Activated CD4-positive, alpha-beta T cell treated with anti-CD3 and anti-CD28 coated beads, Interleukin-2, amount 10 ng/mL, durations not matched to agents 7 days and 5 days (primary cell): Measurements from ENCODE around the gene OVOL3. TPM values are rescaled to one million over a fixed set of nuclear protein-coding genes. Genes with fewer than 3 reads are reported as not detected.
A peak's percentile ranks its signal among the peaks of the same experiment; 100 is the strongest.

Experiments used
- CTCF ChIA-PET: fragments of 350-600 bp; sonication (Branson Sonifier 250); formaldehyde crosslinking; loops from one replicate; lab custom pipeline; 2021; ENCODE audit warnings: antibody characterized with exemption; lab: Charles Lee
- POLR2A ChIA-PET: fragments of 350-600 bp; sonication (Branson Sonifier 250); formaldehyde crosslinking; loops from one replicate; lab custom pipeline; 2021; ENCODE audit warnings: antibody characterized with exemption; lab: Charles Lee
- DNase-seq: peaks from one replicate; pipeline ENCODE4 v3.0.0-alpha.2; 2020
- H3K27ac Mint-ChIP-seq: one replicate; pipeline ENCODE4 v1.8.0; 2021; ENCODE audit warnings: mild to moderate bottlenecking, moderate library complexity, mixed read lengths
- H3K27me3 Mint-ChIP-seq: one replicate; pipeline ENCODE4 v1.8.0; 2021; ENCODE audit warnings: mixed read lengths
- H3K36me3 Mint-ChIP-seq: one replicate; pipeline ENCODE4 v1.8.0; 2021; ENCODE audit warnings: low read depth, mixed read lengths
- H3K4me1 Mint-ChIP-seq: one replicate; pipeline ENCODE4 v1.8.0; 2021; ENCODE audit warnings: mixed read lengths
- H3K4me3 Mint-ChIP-seq: one replicate; pipeline ENCODE4 v1.8.0; 2021; ENCODE audit warnings: mild to moderate bottlenecking, moderate library complexity, mixed read lengths
- H3K9me3 Mint-ChIP-seq: one replicate; pipeline ENCODE4 v1.8.0; 2021; ENCODE audit warnings: mixed read lengths
- total RNA-seq, 2 experiments: library from RNA; stranded (reverse); gene quantifications; one replicate each; pipeline ENCODE4 v1.2.3, GENCODE V29; 2021

The OVOL3 gene
- total RNA-seq, 2 experiments from 2014 or later, result not detected

DNA sequence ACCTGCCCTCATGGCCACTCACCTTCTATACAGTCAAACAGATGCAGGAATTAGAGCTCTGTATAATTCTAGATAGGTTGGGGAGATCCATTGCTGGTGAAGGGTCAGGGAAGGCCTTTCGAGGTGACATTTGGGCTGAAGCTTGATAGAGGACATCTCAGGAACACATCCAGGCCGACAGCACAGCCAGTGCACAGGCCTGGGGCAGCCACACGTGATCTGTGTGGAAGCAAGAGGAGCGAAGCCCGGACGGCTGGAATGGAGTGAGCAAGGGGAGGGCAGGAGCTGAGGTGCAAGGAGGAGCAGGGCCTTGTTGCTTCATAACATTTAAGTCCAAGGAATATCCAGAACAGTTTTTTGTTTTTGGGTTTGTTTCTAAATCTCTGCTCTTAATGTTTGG is 4.5 kb upstream of the OVOL3 start:
- Mint-ChIP-seq H3K9me3 (no peaks in the 10 kb centered on the region), H3K27ac (peak overlapping the region; percentile 39), H3K27me3 (no peaks in the 10 kb centered on the region), H3K4me3 (no peak overlapping the region), H3K36me3 (peaks cover 23% of the 10 kb centered on the region), H3K4me1 (no peaks in the 10 kb centered on the region)
- CTCF ChIA-PET, result interaction anchor here (0.7 to 1.1 kb wide), 3 partner anchors 26 to 1631 kb away, joined by 3 read pairs; no protein-coding TSS in a partner anchor
- POLR2A ChIA-PET, result no interaction called here
- DNase-seq, result no peak

DNA sequence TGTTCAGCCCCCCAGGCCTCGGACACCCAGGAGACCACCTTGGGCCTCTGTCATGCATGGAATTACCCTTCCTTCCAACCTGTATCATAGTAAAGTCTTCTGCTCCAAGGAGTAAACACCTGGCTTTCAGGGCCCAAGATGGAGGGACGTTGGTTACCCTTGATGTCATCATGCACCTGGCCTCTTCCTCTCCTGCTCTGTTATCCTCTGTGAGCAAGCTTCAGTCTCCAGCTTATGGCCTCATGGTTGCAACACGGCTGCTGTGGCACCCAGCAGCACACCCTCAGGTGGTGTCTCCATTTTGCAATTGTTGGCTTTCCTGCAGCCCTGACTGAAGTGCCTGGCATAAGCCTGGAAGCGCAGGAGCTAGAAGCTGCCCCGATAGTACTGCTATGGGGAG is 4.0 kb upstream of the OVOL3 start:
- ChIA-PET CTCF (interaction anchor here (1.4 to 1.6 kb wide), 2 partner anchors 19 to 21 kb away, joined by 3 to 6 read pairs; no protein-coding TSS in a partner anchor), POLR2A (no interaction called here)
- Mint-ChIP-seq H3K9me3 (no peaks in the 10 kb centered on the region), H3K4me3 (no peak overlapping the region), H3K27ac (peak overlapping the region; percentile 27), H3K27me3 (no peaks in the 10 kb centered on the region), H3K4me1 (no peaks in the 10 kb centered on the region), H3K36me3 (peaks cover 23% of the 10 kb centered on the region)
- no peak for DNase-seq

DNA sequence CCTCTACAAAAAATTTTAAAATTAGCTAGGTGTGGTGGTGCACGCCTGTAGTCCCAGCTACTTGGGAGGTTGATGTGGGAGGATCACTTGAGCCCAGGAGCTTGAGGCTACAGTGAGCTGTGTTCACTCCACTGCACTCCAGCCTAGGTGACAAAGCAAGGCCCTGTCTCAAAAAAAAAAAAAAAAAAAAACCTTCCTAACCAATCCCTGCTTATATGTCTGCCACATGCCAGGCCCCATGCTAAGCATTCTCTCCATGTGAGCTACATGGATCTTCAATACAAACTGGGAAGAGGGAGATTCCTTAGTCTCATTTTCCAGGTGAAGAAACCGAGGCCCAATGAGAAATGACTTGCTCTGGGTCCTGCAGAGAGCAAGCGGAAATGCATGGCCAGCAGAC is 2.3 kb upstream of the OVOL3 start:
- no peak overlapping the region for H3K4me3 Mint-ChIP-seq
- ChIA-PET CTCF (interaction anchor here (0.6 to 1.6 kb wide), 3 partner anchors 19 to 692 kb away, joined by 3 to 6 read pairs (median 4); no protein-coding TSS in a partner anchor), POLR2A (no interaction called here)
- peaks cover 16% of the 10 kb centered on the region for H3K36me3 Mint-ChIP-seq
- H3K27ac Mint-ChIP-seq, result no peak overlapping the region
- H3K27me3 Mint-ChIP-seq, result no peaks in the 10 kb centered on the region
- no peak for DNase-seq
- peaks cover 8% of the 10 kb centered on the region for H3K4me1 Mint-ChIP-seq
- H3K9me3 Mint-ChIP-seq, result no peaks in the 10 kb centered on the region

DNA sequence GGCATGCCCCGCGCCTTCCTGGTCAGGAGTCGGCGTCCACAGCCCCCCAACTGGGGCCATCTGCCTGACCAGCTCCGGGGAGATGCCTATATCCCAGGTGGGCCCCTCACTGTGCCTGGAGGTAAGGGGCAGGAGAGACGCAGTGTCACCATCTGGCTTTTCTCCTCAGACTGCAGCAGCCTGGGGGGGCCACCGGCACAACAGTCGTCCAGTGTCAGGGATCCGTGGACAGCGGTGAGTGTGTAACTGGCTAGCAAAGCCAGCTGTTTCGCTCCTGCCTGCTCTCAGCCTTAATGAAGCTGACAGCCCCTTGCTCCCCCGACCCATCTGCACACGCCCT is 227 bp downstream of the OVOL3 start:
- Mint-ChIP-seq H3K27me3 (no peaks in the 10 kb centered on the region), H3K4me3 (no peak overlapping the region), H3K4me1 (peaks cover 22% of the 10 kb centered on the region), H3K36me3 (peaks cover 16% of the 10 kb centered on the region), H3K9me3 (no peaks in the 10 kb centered on the region), H3K27ac (no peak overlapping the region)
- ChIA-PET POLR2A (no interaction called here), CTCF (no interaction called here)
- DNase-seq, result no peak

DNA sequence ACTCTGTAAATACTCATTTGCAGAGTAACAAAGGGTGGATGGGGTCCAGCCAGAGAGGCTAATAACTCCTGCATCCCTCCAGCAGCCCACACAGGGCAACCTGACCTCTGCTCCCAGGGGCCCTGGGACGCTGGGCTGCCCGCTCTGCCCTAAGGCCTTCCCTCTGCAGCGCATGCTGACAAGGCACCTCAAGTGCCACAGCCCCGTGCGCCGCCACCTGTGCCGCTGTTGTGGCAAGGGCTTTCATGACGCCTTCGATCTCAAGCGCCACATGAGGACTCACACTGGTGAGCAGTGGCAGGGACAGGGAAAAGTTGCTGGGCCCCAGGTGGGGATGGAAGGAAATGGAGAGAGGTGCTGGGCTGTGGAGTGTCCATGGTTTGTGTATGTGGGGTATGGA is 1.7 kb downstream of the OVOL3 start:
- H3K27me3 Mint-ChIP-seq, result no peaks in the 10 kb centered on the region
- peak overlapping the region; percentile 98 for H3K4me3 Mint-ChIP-seq
- peaks cover 21% of the 10 kb centered on the region for H3K36me3 Mint-ChIP-seq
- ChIA-PET CTCF (interaction anchor here (7.3 kb wide), 1 partner anchor 14 kb away, joined by 47 read pairs; no protein-coding TSS in a partner anchor), POLR2A (no interaction called here)
- no peak for DNase-seq
- H3K9me3 Mint-ChIP-seq, result no peaks in the 10 kb centered on the region
- H3K4me1 Mint-ChIP-seq, result peaks cover 36% of the 10 kb centered on the region
- no peak overlapping the region for H3K27ac Mint-ChIP-seq

DNA sequence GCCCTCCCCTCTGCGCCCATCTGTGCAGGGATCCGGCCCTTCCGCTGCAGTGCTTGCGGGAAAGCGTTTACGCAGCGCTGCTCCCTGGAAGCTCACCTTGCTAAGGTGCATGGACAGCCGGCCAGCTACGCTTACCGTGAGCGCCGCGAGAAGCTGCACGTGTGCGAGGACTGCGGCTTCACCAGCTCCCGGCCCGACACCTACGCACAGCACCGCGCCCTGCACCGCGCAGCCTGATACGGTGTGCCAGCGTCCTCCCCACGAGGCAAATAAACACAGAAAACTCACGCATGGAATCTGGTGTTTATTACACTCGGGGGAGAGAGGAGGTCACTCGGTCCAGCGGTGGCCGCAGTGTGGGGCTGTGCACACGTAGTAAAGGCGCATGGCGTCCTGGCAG is 2.5 kb downstream of the OVOL3 start:
- Mint-ChIP-seq H3K9me3 (no peaks in the 10 kb centered on the region), H3K4me3 (peak overlapping the region; percentile 98), H3K36me3 (peaks cover 25% of the 10 kb centered on the region), H3K4me1 (peaks cover 39% of the 10 kb centered on the region), H3K27ac (no peak overlapping the region), H3K27me3 (no peaks in the 10 kb centered on the region)
- ChIA-PET POLR2A (no interaction called here), CTCF (interaction anchor here (7.3 kb wide), 1 partner anchor 13 kb away, joined by 47 read pairs; no protein-coding TSS in a partner anchor)
- no peak for DNase-seq

DNA sequence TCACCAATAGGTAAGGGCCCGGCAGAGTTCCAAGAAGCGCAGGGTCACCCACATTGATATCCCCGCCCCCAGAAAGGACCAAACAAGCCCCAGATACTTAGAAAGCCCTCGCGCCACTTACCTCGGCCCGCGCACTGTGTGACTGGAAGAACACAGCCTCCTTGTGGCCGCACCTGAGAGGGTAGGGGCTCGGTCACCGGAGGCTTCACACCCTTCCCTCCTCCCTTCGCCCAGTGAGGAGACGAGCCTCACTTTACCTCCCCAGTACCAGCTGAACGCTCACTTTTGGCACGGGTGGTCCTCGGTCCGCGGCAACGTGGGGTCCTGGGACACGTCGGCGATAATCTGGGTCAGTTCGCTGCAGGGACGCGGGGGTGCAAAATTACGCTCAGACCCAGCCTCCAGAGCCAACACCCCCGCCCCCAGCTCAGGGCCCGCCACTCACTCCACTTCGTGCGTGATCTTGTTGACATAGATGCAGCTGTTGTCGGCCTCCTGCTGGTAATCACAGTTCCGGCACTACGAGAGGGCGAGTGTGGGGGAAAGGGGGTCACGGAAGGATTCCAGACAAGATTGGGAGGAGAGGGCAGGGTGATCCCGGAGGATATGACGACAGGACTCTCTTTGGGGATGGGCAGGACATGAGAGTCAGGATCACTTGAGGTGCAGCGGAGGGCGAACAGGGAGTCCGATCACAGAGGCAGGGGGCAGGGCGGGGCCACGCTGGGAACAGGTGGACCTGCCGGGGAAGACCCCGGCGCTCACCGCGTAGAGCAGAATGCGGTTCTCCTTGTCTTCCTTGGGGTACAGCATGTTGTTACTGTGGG is 3.2 kb downstream of the OVOL3 start:
- Mint-ChIP-seq H3K27ac (peak overlapping the region; percentile 95), H3K9me3 (no peaks in the 10 kb centered on the region), H3K36me3 (peaks cover 28% of the 10 kb centered on the region), H3K27me3 (no peaks in the 10 kb centered on the region), H3K4me1 (peaks cover 39% of the 10 kb centered on the region), H3K4me3 (peak overlapping the region; percentile 98)
- CTCF ChIA-PET, result interaction anchor here (1.6 to 7.3 kb wide), 2 partner anchors 10 to 13 kb away, joined by 9 to 47 read pairs; no protein-coding TSS in a partner anchor
- DNase-seq, result peak; percentile 41
- POLR2A ChIA-PET, result interaction anchor here (1.0 kb wide), 1 partner anchor 14 kb away, joined by 3 read pairs; no protein-coding TSS in a partner anchor

DNA sequence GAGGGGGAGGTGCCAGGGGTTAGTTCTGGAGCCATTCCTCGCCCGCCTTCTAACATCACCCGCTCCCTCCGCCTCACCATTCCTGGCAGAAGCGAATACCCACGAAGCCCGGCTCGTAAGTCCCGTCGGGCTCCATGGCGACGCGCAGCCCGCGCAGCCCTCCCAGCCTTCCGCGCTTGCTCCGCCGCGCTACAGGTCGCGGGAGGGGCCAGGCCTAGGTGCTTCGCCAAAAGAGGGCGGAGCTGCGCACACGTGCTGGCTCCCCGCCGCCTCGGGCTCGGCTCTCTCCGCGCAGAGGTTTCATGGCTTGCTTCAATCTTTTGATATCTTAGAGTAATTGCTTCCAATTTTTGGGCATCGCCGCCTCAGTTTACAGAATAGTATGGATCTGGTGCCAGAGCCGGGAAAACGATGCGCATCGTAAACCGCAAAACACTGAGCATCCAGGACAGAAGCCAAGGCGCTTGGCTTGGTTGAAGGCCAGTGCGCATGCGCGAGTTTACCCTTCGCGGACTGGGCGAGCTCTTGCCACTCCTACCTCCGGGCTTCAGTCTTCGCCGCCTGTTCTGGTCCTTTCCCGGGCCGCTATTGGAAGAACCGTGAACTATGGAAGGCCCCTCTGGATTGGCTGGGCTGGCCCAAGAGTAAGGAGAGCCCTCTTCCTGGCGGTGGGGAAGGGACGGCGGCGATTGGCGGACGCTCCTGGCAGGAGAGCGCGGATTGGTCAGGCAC is 3.9 kb downstream of the OVOL3 start, which contains the start of gene POLR2I:
Gene POLR2I (minus strand): TSS at position 155 of the 732 bp plus-strand sequence. CDS start 19 bp downstream, at position 136.
- ChIA-PET POLR2A (interaction anchor here (0.7 to 1.0 kb wide), 2 partner anchors 13 to 53 kb away, joined by 3 read pairs; no protein-coding TSS in a partner anchor), CTCF (interaction anchor here (0.6 to 7.3 kb wide), 4 partner anchors 11 to 97 kb away, joined by 3 to 47 read pairs (median 6); no protein-coding TSS in a partner anchor)
- Mint-ChIP-seq H3K4me1 (peaks cover 41% of the 10 kb centered on the region), H3K36me3 (peaks cover 34% of the 10 kb centered on the region), H3K9me3 (no peaks in the 10 kb centered on the region), H3K27ac (peak within 1 kb of the TSS; percentile 95), H3K27me3 (no peaks in the 10 kb centered on the region), H3K4me3 (peak within 1 kb of the TSS; percentile 98)
- peak; percentile 100 for DNase-seq

DNA sequence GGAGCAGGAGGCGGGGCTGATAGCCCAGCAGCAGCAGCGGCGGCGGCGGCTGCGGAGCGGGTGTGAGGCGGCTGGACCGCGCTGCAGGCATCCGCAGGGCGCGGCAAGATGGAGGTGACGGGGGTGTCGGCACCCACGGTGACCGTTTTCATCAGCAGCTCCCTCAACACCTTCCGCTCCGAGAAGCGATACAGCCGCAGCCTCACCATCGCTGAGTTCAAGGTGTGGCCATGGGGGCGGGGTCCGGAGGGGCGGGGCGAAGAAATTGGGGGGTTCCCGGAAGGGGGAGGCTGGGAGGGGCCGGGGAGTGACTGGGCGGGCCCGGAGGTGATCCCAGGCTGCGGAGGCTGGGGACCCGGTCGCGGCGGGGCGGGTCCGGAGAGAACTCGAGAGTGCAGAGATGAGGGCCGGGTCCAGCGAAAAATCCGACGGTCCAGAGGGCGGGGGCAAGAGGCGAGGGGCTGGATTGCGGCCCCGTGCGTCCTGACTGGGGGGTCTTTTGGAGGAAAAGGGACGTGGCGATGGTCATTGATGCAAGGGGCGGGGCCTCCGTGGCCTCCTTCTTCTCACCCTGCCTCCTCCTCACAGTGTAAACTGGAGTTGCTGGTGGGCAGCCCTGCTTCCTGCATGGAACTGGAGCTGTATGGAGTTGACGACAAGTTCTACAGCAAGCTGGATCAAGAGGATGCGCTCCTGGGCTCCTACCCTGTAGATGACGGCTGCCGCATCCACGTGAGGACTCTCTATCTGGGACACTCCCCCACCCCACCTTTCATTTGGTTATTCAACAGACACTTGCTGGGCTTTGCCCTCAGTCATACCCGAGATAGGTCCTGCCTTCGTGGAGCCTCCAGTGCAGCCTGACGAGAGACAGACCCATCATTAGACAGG is 4.8 kb downstream of the OVOL3 start, which contains the start of gene TBCB:
Gene TBCB (plus strand): TSS at position 16 of the 891 bp plus-strand sequence. CDS start 93 bp downstream, at position 109.
- H3K4me1 Mint-ChIP-seq, result peaks cover 43% of the 10 kb centered on the region
- no peaks in the 10 kb centered on the region for H3K27me3 Mint-ChIP-seq
- peak; percentile 90 for DNase-seq
- peak within 1 kb of the TSS; percentile 98 for H3K4me3 Mint-ChIP-seq
- peaks cover 36% of the 10 kb centered on the region for H3K36me3 Mint-ChIP-seq
- H3K27ac Mint-ChIP-seq, result peak within 1 kb of the TSS; percentile 95
- H3K9me3 Mint-ChIP-seq, result no peaks in the 10 kb centered on the region
- CTCF ChIA-PET, result interaction anchor here (0.6 to 7.3 kb wide), 4 partner anchors 11 to 96 kb away, joined by 3 to 47 read pairs (median 6); no protein-coding TSS in a partner anchor
- POLR2A ChIA-PET, result interaction anchor here (0.7 to 1.0 kb wide), 2 partner anchors 12 to 54 kb away, joined by 3 read pairs; no protein-coding TSS in a partner anchor

DNA sequence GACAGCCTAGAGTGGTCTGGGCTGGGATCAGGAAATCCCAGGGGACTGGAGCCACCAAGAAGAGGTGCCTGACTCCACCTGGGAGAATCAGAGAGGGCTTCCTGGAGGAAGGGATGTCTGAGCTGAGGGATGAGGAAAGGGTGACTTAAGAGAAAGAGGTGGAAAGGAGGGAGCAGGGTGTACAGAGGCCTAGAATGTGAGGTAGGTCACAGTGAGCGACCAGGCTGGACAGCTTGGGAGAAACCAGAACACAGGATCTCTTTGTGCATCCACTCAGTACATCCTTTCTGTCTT is 5.3 kb downstream of the OVOL3 start:
- POLR2A ChIA-PET, result no interaction called here
- Mint-ChIP-seq H3K27me3 (no peaks in the 10 kb centered on the region), H3K27ac (peak overlapping the region; percentile 95), H3K9me3 (no peaks in the 10 kb centered on the region), H3K4me1 (peaks cover 43% of the 10 kb centered on the region), H3K36me3 (peaks cover 36% of the 10 kb centered on the region), H3K4me3 (peak overlapping the region; percentile 98)
- CTCF ChIA-PET, result interaction anchor here (0.5 to 7.3 kb wide), 3 partner anchors 10 to 36 kb away, joined by 3 to 47 read pairs (median 3); no protein-coding TSS in a partner anchor
- no peak for DNase-seq

DNA sequence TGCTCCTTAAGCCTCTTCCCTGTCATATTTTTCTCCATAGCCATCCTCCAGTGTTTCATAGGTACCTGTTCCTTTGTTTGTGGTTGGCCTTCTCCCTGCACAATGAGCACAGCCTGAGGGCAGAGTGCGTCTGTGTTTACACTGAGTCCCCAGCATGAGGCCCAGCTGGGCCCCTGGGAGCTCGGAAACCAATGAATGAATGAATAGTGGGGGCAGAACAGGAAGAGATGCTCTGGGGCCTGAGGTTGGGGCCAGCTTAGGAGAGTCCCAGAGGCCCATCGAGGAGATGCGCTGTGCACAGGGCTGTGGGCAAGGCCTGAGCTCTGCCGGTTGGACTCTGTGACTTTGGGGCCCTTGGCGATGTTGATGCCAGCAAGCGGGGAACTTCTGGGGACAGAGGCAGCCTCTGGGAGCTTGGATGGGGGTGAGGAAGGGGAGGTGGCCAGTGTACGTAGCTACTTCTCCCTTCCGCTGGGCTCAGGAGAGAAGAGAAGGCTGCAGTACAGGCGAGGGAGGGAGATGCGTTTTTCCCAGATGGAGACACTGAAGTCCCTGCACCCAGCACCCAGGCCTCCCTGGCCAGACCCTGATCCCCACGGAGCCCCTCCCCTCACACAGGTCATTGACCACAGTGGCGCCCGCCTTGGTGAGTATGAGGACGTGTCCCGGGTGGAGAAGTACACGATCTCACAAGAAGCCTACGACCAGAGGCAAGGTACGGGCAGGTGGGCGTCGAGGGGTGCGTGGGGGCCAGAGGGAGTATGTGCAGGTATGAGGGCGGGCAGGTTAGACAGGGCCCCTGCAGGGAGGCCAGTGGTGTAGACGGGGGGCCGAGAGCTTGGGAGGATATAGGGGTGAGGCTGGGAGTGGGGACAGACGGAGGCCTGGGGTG is 9.4 kb downstream of the OVOL3 start:
- CTCF ChIA-PET, result interaction anchor here (7.3 kb wide), 1 partner anchor 6 kb away, joined by 47 read pairs; no protein-coding TSS in a partner anchor
- Mint-ChIP-seq H3K4me3 (no peak overlapping the region), H3K36me3 (peaks cover 42% of the 10 kb centered on the region), H3K9me3 (no peaks in the 10 kb centered on the region), H3K4me1 (peaks cover 25% of the 10 kb centered on the region), H3K27me3 (no peaks in the 10 kb centered on the region), H3K27ac (peak overlapping the region; percentile 78)
- no peak for DNase-seq
- POLR2A ChIA-PET, result no interaction called here
